Endothelial cell of umbilical vein (primary cell): ENCODE measurements around the gene TMEM120B. TPM values are rescaled to one million over a fixed set of nuclear protein-coding genes. Genes with fewer than 3 reads are reported as not detected.
A peak's percentile ranks its signal among the peaks of the same experiment; 100 is the strongest.

Experiments
- BruUV-seq: library from RNA; stranded (reverse); fragments of 400-500 nt; replicated peaks from 2 replicates; lab custom pipeline; 2021; lab: Mats Ljungman, UMichigan
- CTCF ChIA-PET: fragments of 300-600, 350-600 bp; sonication (Branson Sonifier 250); formaldehyde crosslinking; loops from one replicate; lab custom pipeline; 2021; ENCODE audit warnings: antibody characterized with exemption, inconsistent platforms; lab: Charles Lee
- POLR2A ChIA-PET: fragments of 300-600, 350-600 bp; sonication (Branson Sonifier 250); formaldehyde crosslinking; loops from one replicate; lab custom pipeline; 2021; ENCODE audit warnings: antibody characterized with exemption, inconsistent platforms; lab: Charles Lee
- DNase-seq: peaks from one replicate; pipeline ENCODE4 v3.0.0-alpha.2; 2011; ENCODE audit warnings: low read depth, low spot score
- FAIRE-seq: peaks from 2 replicates; lab custom pipeline; 2011; peaks lifted over from hg19 to GRCh38; lab: Jason Lieb, UNC
- H2AFZ ChIP-seq: 2 replicates; pipeline ENCODE4 v1.6.0; 2012; ENCODE audit warnings: low read depth, low read length, control low read depth, inconsistent platforms
- H3K27ac ChIP-seq: 2 replicates; pipeline ENCODE4 v1.5.1; 2011; ENCODE audit warnings: low read depth, mild to moderate bottlenecking, control low read depth, low read length, moderate library complexity; ENCODE audit not compliant: insufficient read depth
- H3K27me3 ChIP-seq, 2 experiments: 2 replicates each; pipeline versions ENCODE4 v1.6.0 to v1.6.1; 2011; ENCODE audit warnings: low read length in 2 of 2, mixed read lengths in 1 of 2; ENCODE audit not compliant: control insufficient read depth in 2 of 2, insufficient read depth in 2 of 2
- H3K36me3 ChIP-seq, 2 experiments: 2 replicates in 1 of 2; 3 replicates in 1 of 2; pipeline ENCODE4 v1.5.1; 2011; ENCODE audit warnings: low read length in 2 of 2, mild to moderate bottlenecking in 1 of 2, moderate library complexity in 1 of 2; ENCODE audit not compliant: control insufficient read depth in 2 of 2, insufficient read depth in 2 of 2; ENCODE audit errors: extremely low read depth in 1 of 2
- H3K4me1 ChIP-seq: 3 replicates; pipeline ENCODE4 v1.5.1; 2011; ENCODE audit warnings: mild to moderate bottlenecking, low read length; ENCODE audit not compliant: control insufficient read depth, insufficient read depth; ENCODE audit errors: extremely low read depth
- H3K4me2 ChIP-seq: 2 replicates; pipeline ENCODE4 v1.6.1; 2011; ENCODE audit warnings: low read length, control low read depth, mixed read lengths; ENCODE audit not compliant: insufficient read depth
- H3K4me3 ChIP-seq, 3 experiments: fragments of 200-600 bp in 1 of 3; sonication (generic), shearing (Covaris generic) in 1 of 3; replicated peaks in 1 of 3; 2 replicates each; pipeline ENCODE4 v1.5.1; 2011 to 2016; ENCODE audit warnings: control low read depth in 3 of 3, low read length in 3 of 3, mild to moderate bottlenecking in 2 of 3, inconsistent platforms in 1 of 3, low read depth in 1 of 3, moderate library complexity in 1 of 3; ENCODE audit not compliant: insufficient read depth in 1 of 3
- H3K79me2 ChIP-seq: 2 replicates; pipeline ENCODE4 v1.6.0; 2012; ENCODE audit warnings: low read length, inconsistent platforms; ENCODE audit not compliant: control insufficient read depth, insufficient read depth
- H3K9ac ChIP-seq: replicated peaks from 2 replicates; pipeline ENCODE3; 2011; ENCODE audit warnings: low read length, control low read depth; ENCODE audit not compliant: insufficient read depth; ENCODE audit errors: extremely low read depth
- H3K9me1 ChIP-seq: replicated peaks from 3 replicates; pipeline ENCODE4 v1.6.0; 2011; ENCODE audit warnings: mild to moderate bottlenecking, low read length; ENCODE audit not compliant: control insufficient read depth, insufficient read depth; ENCODE audit errors: extremely low read depth
- H3K9me3 ChIP-seq: replicated peaks from 2 replicates; pipeline ENCODE4 v1.5.1; 2012; ENCODE audit warnings: low read length, inconsistent platforms; ENCODE audit not compliant: control insufficient read depth, insufficient read depth
- H4K20me1 ChIP-seq: replicated peaks from 2 replicates; pipeline ENCODE3; 2011; ENCODE audit warnings: mild to moderate bottlenecking, low read length; ENCODE audit not compliant: control insufficient read depth, insufficient read depth; ENCODE audit errors: extremely low read depth
- FOS ChIP-seq: IDR thresholded peaks from 2 replicates; pipeline ENCODE4 v1.6.1; 2011; ENCODE audit warnings: mild to moderate bottlenecking, low read length, moderate library complexity, borderline replicate concordance; ENCODE audit not compliant: insufficient read depth
- JUN ChIP-seq: IDR thresholded peaks from 2 replicates; pipeline ENCODE4 v1.6.1; 2011; ENCODE audit warnings: borderline replicate concordance, low read depth; ENCODE audit not compliant: insufficient read length, insufficient read depth
- MAX ChIP-seq: IDR thresholded peaks from 2 replicates; pipeline ENCODE4 v1.6.1; 2011; ENCODE audit not compliant: insufficient read depth, insufficient read length
- dilution Hi-C: fragments of 300-500 bp; cut with MboI; formaldehyde crosslinking; loops from one replicate; pipeline ENCODE4 v1.15.0; 2019; ENCODE audit warnings: low sequenced_read_pairs; ENCODE audit not compliant: extremely low pct_ligation_motif_present
- intact Hi-C: fragments of 100-400 bp; cut with micrococcal nuclease; formaldehyde crosslinking; loops from one replicate; pipeline ENCODE4 v1.10.0; 2022
- polyA plus RNA-seq, 4 experiments: library from polyadenylated mRNA; depleted of rRNA in 3 of 4; stranded (reverse) in 3 of 4; unstranded in 1 of 4; fragments of >200 nt; gene quantifications; 2 replicates each; pipeline versions ENCODE4 v1.2.1 to v1.2.3, GENCODE V29; 2011 to 2012; ENCODE audit warnings: missing spikeins in 1 of 4
- total RNA-seq: library from RNA; stranded (reverse); gene quantifications from 2 replicates; pipeline ENCODE4 v1.2.3, GENCODE V29; 2021
- TF ChIP-seq, protein P1 (sequence below), 2 donors: IDR thresholded peaks; 1 replicate in 1 of 2; 2 replicates in 1 of 2; pipeline ENCODE4 v1.5.1; 2011; ENCODE audit warnings: low read length in 2 of 2, mild to moderate bottlenecking in 2 of 2, moderate library complexity in 2 of 2, control low read depth in 1 of 2, inconsistent platforms in 1 of 2, low read depth in 1 of 2; ENCODE audit not compliant: insufficient read depth in 1 of 2; ENCODE audit errors: extremely low read depth in 1 of 2

The TMEM120B gene
- total and polyA plus RNA-seq, 2 donors (not counting 3 experiments of a cell fraction or from before 2014, with no cell fraction given) = 10.4 to 12.8 TPM

DNA sequence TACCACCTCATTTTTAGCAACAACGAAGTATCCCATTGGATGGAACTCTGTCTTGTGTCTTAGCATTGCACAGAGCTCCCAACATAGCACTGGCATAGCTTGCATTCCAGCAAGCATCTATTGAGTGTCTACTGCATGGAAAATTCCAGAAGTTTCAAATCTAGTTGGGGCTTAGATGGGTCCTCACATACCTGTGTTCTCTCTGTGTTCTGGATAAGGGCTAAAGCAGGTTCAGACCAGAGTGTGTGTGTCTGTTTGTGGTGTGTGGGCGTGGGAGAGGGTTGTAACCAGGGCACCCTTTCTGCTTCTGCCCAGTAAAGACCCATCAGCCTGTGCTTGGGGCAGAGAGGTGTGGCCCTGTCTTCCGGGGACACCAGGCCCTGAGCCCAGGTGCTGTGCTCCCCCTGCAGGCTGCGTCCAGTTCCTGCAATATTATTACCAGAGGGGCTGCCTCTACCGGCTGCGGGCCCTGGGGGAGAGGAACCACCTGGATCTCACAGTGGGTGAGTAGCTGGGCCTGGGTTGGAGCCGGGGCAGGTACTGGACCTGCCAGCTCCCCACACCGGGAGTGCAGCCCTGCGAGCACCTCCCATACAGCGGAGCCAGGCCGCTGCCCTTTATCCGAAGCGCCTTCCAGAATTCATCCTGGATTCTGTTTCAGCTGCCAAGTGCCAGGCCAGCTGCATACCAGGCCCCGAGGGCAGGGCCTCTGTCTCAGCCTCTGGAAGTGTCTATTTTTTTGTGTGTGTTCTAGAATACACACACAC is 60.6 kb downstream of the TMEM120B start:
- FAIRE-seq (peak; percentile 64), DNase-seq (peak; percentile 40)
- dilution Hi-C loops (no loop called here), intact Hi-C loops (loop anchor here (1.0 to 10.0 kb wide), 2 partner anchors 76 to 278 kb away; no protein-coding TSS in a partner anchor)
- no peaks in the 10 kb centered on the region for H3K27me3 ChIP-seq
- no peaks in the 10 kb centered on the region for H4K20me1 ChIP-seq
- no peak overlapping the region for H3K4me2 ChIP-seq
- no peaks in the 10 kb centered on the region for H3K9me1 ChIP-seq
- ChIA-PET POLR2A (no interaction called here), CTCF (interaction anchor here (0.7 to 4.1 kb wide), 10 partner anchors 11 to 80 kb away, joined by 3 to 23 read pairs (median 4); partner anchors contain the start of genes RHOF and TMEM120B)
- TF ChIP-seq, protein P1, sequence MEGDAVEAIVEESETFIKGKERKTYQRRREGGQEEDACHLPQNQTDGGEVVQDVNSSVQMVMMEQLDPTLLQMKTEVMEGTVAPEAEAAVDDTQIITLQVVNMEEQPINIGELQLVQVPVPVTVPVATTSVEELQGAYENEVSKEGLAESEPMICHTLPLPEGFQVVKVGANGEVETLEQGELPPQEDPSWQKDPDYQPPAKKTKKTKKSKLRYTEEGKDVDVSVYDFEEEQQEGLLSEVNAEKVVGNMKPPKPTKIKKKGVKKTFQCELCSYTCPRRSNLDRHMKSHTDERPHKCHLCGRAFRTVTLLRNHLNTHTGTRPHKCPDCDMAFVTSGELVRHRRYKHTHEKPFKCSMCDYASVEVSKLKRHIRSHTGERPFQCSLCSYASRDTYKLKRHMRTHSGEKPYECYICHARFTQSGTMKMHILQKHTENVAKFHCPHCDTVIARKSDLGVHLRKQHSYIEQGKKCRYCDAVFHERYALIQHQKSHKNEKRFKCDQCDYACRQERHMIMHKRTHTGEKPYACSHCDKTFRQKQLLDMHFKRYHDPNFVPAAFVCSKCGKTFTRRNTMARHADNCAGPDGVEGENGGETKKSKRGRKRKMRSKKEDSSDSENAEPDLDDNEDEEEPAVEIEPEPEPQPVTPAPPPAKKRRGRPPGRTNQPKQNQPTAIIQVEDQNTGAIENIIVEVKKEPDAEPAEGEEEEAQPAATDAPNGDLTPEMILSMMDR (IDR thresholded peaks at IDR 0.05; ENCODE audit: extremely low read depth in 1 of 2, insufficient read depth in 1 of 2, low read depth in 1 of 2, low read length in 2 of 2) = peak; percentile 80
- no peak for TF ChIP-seq JUN
- no peak for TF ChIP-seq MAX
- TF ChIP-seq FOS = no peak
- H3K4me1 ChIP-seq = no peaks in the 10 kb centered on the region
- H3K4me3 ChIP-seq = no peak overlapping the region
- no peaks in the 10 kb centered on the region for H3K9me3 ChIP-seq
- H3K36me3 ChIP-seq = no peaks in the 10 kb centered on the region
- no peak overlapping the region for H3K9ac ChIP-seq
- no peak overlapping the region for H3K27ac ChIP-seq
- no TSS peak for BruUV-seq
- no peak overlapping the region for H2AFZ ChIP-seq
- H3K79me2 ChIP-seq = no peaks in the 10 kb centered on the region
